ENCODE results near the gene RABGAP1L.
"Not testable (repeated sequence)": the region's sequence is repeated elsewhere in the genome, so short reads cannot be mapped to it uniquely, and the experiment has no call there.

DNA sequence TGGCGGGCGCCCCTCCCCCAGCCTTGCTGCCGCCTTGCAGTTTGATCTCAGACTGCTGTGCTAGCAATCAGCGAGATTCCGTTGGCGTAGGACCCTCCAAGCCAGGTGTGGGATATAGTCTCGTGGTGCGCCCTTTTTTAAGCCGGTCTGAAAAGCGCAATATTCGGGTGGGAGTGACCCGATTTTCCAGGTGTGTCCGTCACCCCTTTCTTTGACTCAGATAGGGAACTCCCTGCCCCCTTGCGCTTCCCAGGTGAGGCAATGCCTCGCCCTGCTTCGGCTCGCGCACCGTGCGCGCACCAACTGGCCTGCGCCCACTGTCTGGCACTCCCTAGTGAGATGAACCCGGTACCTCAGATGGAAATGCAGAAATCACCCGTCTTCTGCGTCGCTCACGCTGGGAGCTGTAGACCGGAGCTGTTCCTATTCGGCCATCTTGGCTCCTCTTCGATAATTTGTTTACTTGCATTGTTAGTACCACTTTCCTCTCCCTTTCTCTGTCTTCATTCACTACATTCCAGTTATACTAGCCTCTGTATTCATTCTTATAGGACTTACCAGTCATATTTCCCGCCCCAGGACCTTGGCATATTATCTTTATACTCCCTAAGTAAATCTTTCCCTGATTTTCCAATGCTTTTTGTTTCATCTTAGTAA is 79.7 kb downstream of the RABGAP1L start:
- TF ChIP-seq, protein P1, sequence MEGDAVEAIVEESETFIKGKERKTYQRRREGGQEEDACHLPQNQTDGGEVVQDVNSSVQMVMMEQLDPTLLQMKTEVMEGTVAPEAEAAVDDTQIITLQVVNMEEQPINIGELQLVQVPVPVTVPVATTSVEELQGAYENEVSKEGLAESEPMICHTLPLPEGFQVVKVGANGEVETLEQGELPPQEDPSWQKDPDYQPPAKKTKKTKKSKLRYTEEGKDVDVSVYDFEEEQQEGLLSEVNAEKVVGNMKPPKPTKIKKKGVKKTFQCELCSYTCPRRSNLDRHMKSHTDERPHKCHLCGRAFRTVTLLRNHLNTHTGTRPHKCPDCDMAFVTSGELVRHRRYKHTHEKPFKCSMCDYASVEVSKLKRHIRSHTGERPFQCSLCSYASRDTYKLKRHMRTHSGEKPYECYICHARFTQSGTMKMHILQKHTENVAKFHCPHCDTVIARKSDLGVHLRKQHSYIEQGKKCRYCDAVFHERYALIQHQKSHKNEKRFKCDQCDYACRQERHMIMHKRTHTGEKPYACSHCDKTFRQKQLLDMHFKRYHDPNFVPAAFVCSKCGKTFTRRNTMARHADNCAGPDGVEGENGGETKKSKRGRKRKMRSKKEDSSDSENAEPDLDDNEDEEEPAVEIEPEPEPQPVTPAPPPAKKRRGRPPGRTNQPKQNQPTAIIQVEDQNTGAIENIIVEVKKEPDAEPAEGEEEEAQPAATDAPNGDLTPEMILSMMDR (IDR thresholded peaks at IDR 0.05): not testable (repeated sequence)
- not testable (repeated sequence) for TF ChIP-seq POLR2A (IDR thresholded peaks at IDR 0.05)

All from lower leg skin (tissue), 3 donors.